ENCODE measurements around the gene ACTR5. TPM values are rescaled to one million over a fixed set of nuclear protein-coding genes. Genes with fewer than 3 reads are reported as not detected.

ACTR5 gene
- total and polyA plus RNA-seq, 4 donors: 1.9 to 5.4 (median 4.0) TPM

- Histone ChIP-seq H3K4me3 (ENCODE audit: low read depth in 1 of 3, low read length in 3 of 3) (no peak overlapping the region), H3K27ac (ENCODE audit: low read depth in 1 of 2, low read length in 2 of 2) (no peak overlapping the region), H3K27me3 (ENCODE audit: control insufficient read depth in 4 of 4, insufficient read depth in 4 of 4, low read length in 3 of 4) (no peaks in the 10 kb centered on the region), H3K36me3 (ENCODE audit: control insufficient read depth in 4 of 4, insufficient read depth in 3 of 4, low read depth in 1 of 4, low read length in 3 of 4) (no peaks in the 10 kb centered on the region), H3K9ac (ENCODE audit: low read depth in 1 of 2, low read length in 2 of 2) (no peak overlapping the region), H3K4me1 (ENCODE audit: control insufficient read depth in 4 of 4, insufficient read depth in 4 of 4, low read length in 3 of 4) (no peaks in the 10 kb centered on the region), H3K9me3 (ENCODE audit: control insufficient read depth in 4 of 4, low read length in 3 of 4) (no peaks in the 10 kb centered on the region)
- DNase-seq (ENCODE audit: low spot score): no peak
- TF ChIP-seq HNF4A (conservative IDR thresholded peaks at IDR 0.05) (no peak), TAF1 (conservative IDR thresholded peaks at IDR 0.05) (no peak), EGR1 (IDR thresholded peaks at IDR 0.05; ENCODE audit: low read depth in 2 of 2) (no peak), HNF4G (IDR thresholded peaks at IDR 0.05) (no peak), YY1 (IDR thresholded peaks at IDR 0.05) (no peak), GABPA (IDR thresholded peaks at IDR 0.05 in 1 of 2, conservative IDR thresholded peaks at IDR 0.05 in 1 of 2) (no peak)
- TF ChIP-seq, protein P1, sequence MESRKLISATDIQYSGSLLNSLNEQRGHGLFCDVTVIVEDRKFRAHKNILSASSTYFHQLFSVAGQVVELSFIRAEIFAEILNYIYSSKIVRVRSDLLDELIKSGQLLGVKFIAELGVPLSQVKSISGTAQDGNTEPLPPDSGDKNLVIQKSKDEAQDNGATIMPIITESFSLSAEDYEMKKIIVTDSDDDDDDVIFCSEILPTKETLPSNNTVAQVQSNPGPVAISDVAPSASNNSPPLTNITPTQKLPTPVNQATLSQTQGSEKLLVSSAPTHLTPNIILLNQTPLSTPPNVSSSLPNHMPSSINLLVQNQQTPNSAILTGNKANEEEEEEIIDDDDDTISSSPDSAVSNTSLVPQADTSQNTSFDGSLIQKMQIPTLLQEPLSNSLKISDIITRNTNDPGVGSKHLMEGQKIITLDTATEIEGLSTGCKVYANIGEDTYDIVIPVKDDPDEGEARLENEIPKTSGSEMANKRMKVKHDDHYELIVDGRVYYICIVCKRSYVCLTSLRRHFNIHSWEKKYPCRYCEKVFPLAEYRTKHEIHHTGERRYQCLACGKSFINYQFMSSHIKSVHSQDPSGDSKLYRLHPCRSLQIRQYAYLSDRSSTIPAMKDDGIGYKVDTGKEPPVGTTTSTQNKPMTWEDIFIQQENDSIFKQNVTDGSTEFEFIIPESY (IDR thresholded peaks at IDR 0.05): no peak
Observed at GRCh38 chr20:38815446-38815845, 67.2 kb downstream of the ACTR5 start.

- no peak for DNase-seq (ENCODE audit: low spot score)
- Histone ChIP-seq H3K9me3 (ENCODE audit: control insufficient read depth in 4 of 4, low read length in 3 of 4) (peaks cover 0 to 3% (median 0%) of the 10 kb centered on the region in 4 donors), H3K4me3 (ENCODE audit: low read depth in 1 of 3, low read length in 3 of 3) (no peak overlapping the region), H3K27ac (ENCODE audit: low read depth in 1 of 2, low read length in 2 of 2) (no peak overlapping the region), H3K27me3 (ENCODE audit: control insufficient read depth in 4 of 4, insufficient read depth in 4 of 4, low read length in 3 of 4) (no peaks in the 10 kb centered on the region), H3K4me1 (ENCODE audit: control insufficient read depth in 4 of 4, insufficient read depth in 4 of 4, low read length in 3 of 4) (no peaks in the 10 kb centered on the region), H3K36me3 (ENCODE audit: control insufficient read depth in 4 of 4, insufficient read depth in 3 of 4, low read depth in 1 of 4, low read length in 3 of 4) (no peaks in the 10 kb centered on the region), H3K9ac (ENCODE audit: low read depth in 1 of 2, low read length in 2 of 2) (no peak overlapping the region)
- TF ChIP-seq, protein P1 (IDR thresholded peaks at IDR 0.05): no peak
- no peak for TF ChIP-seq TAF1 (conservative IDR thresholded peaks at IDR 0.05)
- TF ChIP-seq NR2F2 (IDR thresholded peaks at IDR 0.05): no peak
- 82% methylated on average over 9 of the region's 9 CpGs for WGBS
Observed at GRCh38 chr20:38818113-38819065, 70.1 kb downstream of the ACTR5 start.

Small RNAs within 50 kb of the gene (small RNA-seq; reads per million reads assigned to genes)
- gene RF00017: not detected

Other genes with a start within 250 kb of the ACTR5 start
- not detected for gene ADIG, start 167.3 kb upstream of the ACTR5 start, total RNA-seq
- not detected for gene ADIG, start 167.3 kb upstream of the ACTR5 start, polyA plus RNA-seq
- under 1 TPM in 1 of 2 donors, not detected in 1; 0.08 TPM for gene ARHGAP40, start 146.7 kb upstream of the ACTR5 start, total RNA-seq
- gene ARHGAP40, start 146.7 kb upstream of the ACTR5 start, polyA plus RNA-seq: not detected
- gene SLC32A1, start 24.0 kb upstream of the ACTR5 start, total RNA-seq: not detected
- not detected for gene SLC32A1, start 24.0 kb upstream of the ACTR5 start, polyA plus RNA-seq
- 1 to 10 TPM in 1 of 2 donors, under 1 TPM in 1; 0.84 to 5.7 TPM for gene PPP1R16B, start 57.2 kb downstream of the ACTR5 start, total RNA-seq
- 1 to 10 TPM in 1 of 2 donors, under 1 TPM in 1; 0.97 to 1.4 TPM for gene PPP1R16B, start 57.2 kb downstream of the ACTR5 start, polyA plus RNA-seq
- 10 to 100 TPM in 1 of 2 donors, 1 to 10 TPM in 1; 2.8 to 28.2 TPM for gene FAM83D, start 178.0 kb downstream of the ACTR5 start, total RNA-seq
- 1 to 10 TPM; 1.1 to 2.6 TPM for gene FAM83D, start 178.0 kb downstream of the ACTR5 start, polyA plus RNA-seq
- 10 to 100 TPM in 1 of 2 donors, 1 to 10 TPM in 1; 5.8 to 10.6 TPM for gene DHX35, start 213.9 kb downstream of the ACTR5 start, total RNA-seq
- gene DHX35, start 213.9 kb downstream of the ACTR5 start, polyA plus RNA-seq: 1 to 10 TPM; 2.7 to 3.8 TPM

All from liver (tissue), 10 donors.